GM18951 (cell line): ENCODE measurements around the gene FSTL5.

Experiments used
- POLR2A ChIP-seq: IDR thresholded peaks from 4 replicates; pipeline ENCODE4 v1.6.1; 2011; ENCODE audit warnings: mild to moderate bottlenecking; ENCODE audit not compliant: insufficient read length, insufficient read depth; ENCODE audit errors: extremely low read depth
- in situ Hi-C: fragments of 300-500 bp; cut with MboI; formaldehyde crosslinking; loops from one replicate; pipeline ENCODE4 v1.12.0; 2022; ENCODE audit warnings: low sequenced_read_pairs, mixed read lengths, inconsistent platforms; ENCODE audit not compliant: unreplicated experiment

The FSTL5 gene

GRCh38 chr4:161393602-161394001 lies 770.2 kb downstream of the FSTL5 start:
- in situ Hi-C loops: no loop called here
- TF ChIP-seq POLR2A: no peak

DNA sequence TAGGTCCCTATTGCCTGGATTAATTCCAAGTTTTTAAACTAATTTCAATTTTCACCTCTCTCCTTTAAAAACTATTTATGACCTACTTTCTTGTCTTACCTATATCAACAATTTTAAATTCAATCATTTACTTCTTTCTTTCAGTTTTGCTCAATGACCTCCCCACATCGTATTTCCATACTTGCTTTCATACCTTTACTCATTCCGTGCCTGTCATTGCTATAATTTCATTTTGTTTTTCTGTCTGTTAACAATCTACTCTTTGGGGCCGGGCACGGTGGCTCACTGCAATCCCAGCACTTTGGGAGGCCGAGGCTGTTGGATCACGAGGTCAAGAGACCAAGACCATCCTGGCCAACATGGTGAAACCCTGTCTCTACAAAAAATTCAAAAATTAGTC lies 781.1 kb downstream of the FSTL5 start:
- TF ChIP-seq POLR2A: no peak
- in situ Hi-C loops: no loop called here

- in situ Hi-C loops: no loop called here
Measured at GRCh38 chr4:161376275-161376674, 787.5 kb downstream of the FSTL5 start.

DNA sequence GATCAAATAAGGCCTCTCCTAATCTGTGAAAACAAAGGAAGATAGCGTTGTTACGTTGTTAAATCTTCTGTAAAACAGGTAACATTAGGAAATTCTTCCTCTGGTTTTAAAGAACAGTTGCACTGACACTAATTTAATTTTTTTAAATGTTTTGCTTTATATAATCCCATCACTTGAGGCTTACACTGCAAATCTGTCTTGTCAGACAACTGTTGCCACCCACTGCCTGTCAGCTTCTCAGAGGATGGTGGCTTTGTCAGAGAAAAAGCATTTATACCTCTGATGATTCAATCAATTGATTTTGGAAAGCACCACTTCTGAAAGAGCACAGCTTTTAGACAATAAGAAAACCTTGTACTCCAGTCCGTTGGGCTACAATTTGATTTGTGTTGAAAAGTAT lies 799.1 kb downstream of the FSTL5 start:
- in situ Hi-C loops: no loop called here
- TF ChIP-seq POLR2A: no peak

More at GRCh38 chr4:161376275-161376674, 787.5 kb downstream of the FSTL5 start:
- no peak for TF ChIP-seq POLR2A

GRCh38 chr4:161360982-161361381 lies 802.8 kb downstream of the FSTL5 start:
- in situ Hi-C loops: no loop called here
- TF ChIP-seq POLR2A: no peak

- in situ Hi-C loops: no loop called here
- no peak for TF ChIP-seq POLR2A
Measured at GRCh38 chr4:161359491-161359890, 804.3 kb downstream of the FSTL5 start.

GRCh38 chr4:161356351-161356750 lies 807.4 kb downstream of the FSTL5 start:
- TF ChIP-seq POLR2A: no peak
- in situ Hi-C loops: no loop called here

GRCh38 chr4:161350946-161351345 lies 812.9 kb downstream of the FSTL5 start:
- no peak for TF ChIP-seq POLR2A
- in situ Hi-C loops: no loop called here

DNA sequence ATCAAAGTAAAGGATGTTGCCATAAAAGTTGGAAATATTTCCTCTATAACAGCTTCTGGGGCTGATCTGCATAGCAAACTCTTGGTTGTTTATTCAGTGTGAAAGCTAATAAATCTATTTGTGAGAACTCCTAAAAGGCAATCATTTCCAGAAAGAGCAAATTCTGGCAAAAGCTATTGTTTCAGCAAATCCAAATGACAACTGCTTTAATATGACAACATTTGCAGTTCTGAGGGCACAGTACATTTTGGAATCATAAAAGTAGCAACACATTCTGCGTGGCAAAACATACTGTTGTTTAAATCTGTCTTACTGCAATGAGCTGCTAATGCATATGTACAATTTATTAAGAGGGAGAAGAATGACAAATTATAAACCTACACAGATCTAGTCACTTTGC lies 818.1 kb downstream of the FSTL5 start:
- TF ChIP-seq POLR2A: no peak
- in situ Hi-C loops: no loop called here

GRCh38 chr4:161343569-161343950 lies 820.2 kb downstream of the FSTL5 start:
- TF ChIP-seq POLR2A: no peak
- in situ Hi-C loops: no loop called here

GRCh38 chr4:161342881-161343568 lies 820.8 kb downstream of the FSTL5 start:
- in situ Hi-C loops: no loop called here
- TF ChIP-seq POLR2A: no peak

- in situ Hi-C loops: no loop called here
- no peak for TF ChIP-seq POLR2A
Measured at GRCh38 chr4:161336621-161337020, 827.2 kb downstream of the FSTL5 start.

- in situ Hi-C loops: no loop called here
- TF ChIP-seq POLR2A: no peak
Measured at GRCh38 chr4:161336016-161336530, 827.7 kb downstream of the FSTL5 start.
